Endothelial cell of umbilical vein (primary cell): Measurements from ENCODE around the gene LYZL6. TPM values are rescaled to one million over a fixed set of nuclear protein-coding genes. Genes with fewer than 3 reads are reported as not detected.

ENCODE experiments used
- BruUV-seq: library from RNA; stranded (reverse); fragments of 400-500 nt; replicated peaks from 2 replicates; lab custom pipeline; 2021; lab: Mats Ljungman, UMichigan
- CTCF ChIA-PET: fragments of 300-600, 350-600 bp; sonication (Branson Sonifier 250); formaldehyde crosslinking; loops from one replicate; lab custom pipeline; 2021; ENCODE audit warnings: antibody characterized with exemption, inconsistent platforms; lab: Charles Lee
- POLR2A ChIA-PET: fragments of 300-600, 350-600 bp; sonication (Branson Sonifier 250); formaldehyde crosslinking; loops from one replicate; lab custom pipeline; 2021; ENCODE audit warnings: antibody characterized with exemption, inconsistent platforms; lab: Charles Lee
- DNase-seq: peaks from one replicate; pipeline ENCODE4 v3.0.0-alpha.2; 2011; ENCODE audit warnings: low read depth, low spot score
- FAIRE-seq: peaks from 2 replicates; lab custom pipeline; 2011; peaks lifted over from hg19 to GRCh38; lab: Jason Lieb, UNC
- H2AFZ ChIP-seq: 2 replicates; pipeline ENCODE4 v1.6.0; 2012; ENCODE audit warnings: low read depth, low read length, control low read depth, inconsistent platforms
- H3K27ac ChIP-seq: 2 replicates; pipeline ENCODE4 v1.5.1; 2011; ENCODE audit warnings: low read depth, mild to moderate bottlenecking, control low read depth, low read length, moderate library complexity; ENCODE audit not compliant: insufficient read depth
- H3K27me3 ChIP-seq, 2 experiments: 2 replicates each; pipeline versions ENCODE4 v1.6.0 to v1.6.1; 2011; ENCODE audit warnings: low read length in 2 of 2, mixed read lengths in 1 of 2; ENCODE audit not compliant: control insufficient read depth in 2 of 2, insufficient read depth in 2 of 2
- H3K36me3 ChIP-seq, 2 experiments: 2 replicates in 1 of 2; 3 replicates in 1 of 2; pipeline ENCODE4 v1.5.1; 2011; ENCODE audit warnings: low read length in 2 of 2, mild to moderate bottlenecking in 1 of 2, moderate library complexity in 1 of 2; ENCODE audit not compliant: control insufficient read depth in 2 of 2, insufficient read depth in 2 of 2; ENCODE audit errors: extremely low read depth in 1 of 2
- H3K4me1 ChIP-seq: 3 replicates; pipeline ENCODE4 v1.5.1; 2011; ENCODE audit warnings: mild to moderate bottlenecking, low read length; ENCODE audit not compliant: control insufficient read depth, insufficient read depth; ENCODE audit errors: extremely low read depth
- H3K4me2 ChIP-seq: 2 replicates; pipeline ENCODE4 v1.6.1; 2011; ENCODE audit warnings: low read length, control low read depth, mixed read lengths; ENCODE audit not compliant: insufficient read depth
- H3K4me3 ChIP-seq, 3 experiments: fragments of 200-600 bp in 1 of 3; sonication (generic), shearing (Covaris generic) in 1 of 3; replicated peaks in 1 of 3; 2 replicates each; pipeline ENCODE4 v1.5.1; 2011 to 2016; ENCODE audit warnings: control low read depth in 3 of 3, low read length in 3 of 3, mild to moderate bottlenecking in 2 of 3, inconsistent platforms in 1 of 3, low read depth in 1 of 3, moderate library complexity in 1 of 3; ENCODE audit not compliant: insufficient read depth in 1 of 3
- H3K79me2 ChIP-seq: 2 replicates; pipeline ENCODE4 v1.6.0; 2012; ENCODE audit warnings: low read length, inconsistent platforms; ENCODE audit not compliant: control insufficient read depth, insufficient read depth
- H3K9ac ChIP-seq: replicated peaks from 2 replicates; pipeline ENCODE3; 2011; ENCODE audit warnings: low read length, control low read depth; ENCODE audit not compliant: insufficient read depth; ENCODE audit errors: extremely low read depth
- H3K9me1 ChIP-seq: replicated peaks from 3 replicates; pipeline ENCODE4 v1.6.0; 2011; ENCODE audit warnings: mild to moderate bottlenecking, low read length; ENCODE audit not compliant: control insufficient read depth, insufficient read depth; ENCODE audit errors: extremely low read depth
- H3K9me3 ChIP-seq: replicated peaks from 2 replicates; pipeline ENCODE4 v1.5.1; 2012; ENCODE audit warnings: low read length, inconsistent platforms; ENCODE audit not compliant: control insufficient read depth, insufficient read depth
- H4K20me1 ChIP-seq: replicated peaks from 2 replicates; pipeline ENCODE3; 2011; ENCODE audit warnings: mild to moderate bottlenecking, low read length; ENCODE audit not compliant: control insufficient read depth, insufficient read depth; ENCODE audit errors: extremely low read depth
- EZH2 ChIP-seq: IDR thresholded peaks from 2 replicates; pipeline ENCODE4 v1.6.1; 2012; ENCODE audit warnings: borderline replicate concordance, low read depth, mild to moderate bottlenecking, moderate library complexity, low read length, inconsistent platforms; ENCODE audit not compliant: severe bottlenecking
- FOS ChIP-seq: IDR thresholded peaks from 2 replicates; pipeline ENCODE4 v1.6.1; 2011; ENCODE audit warnings: mild to moderate bottlenecking, low read length, moderate library complexity, borderline replicate concordance; ENCODE audit not compliant: insufficient read depth
- GATA2 ChIP-seq: IDR thresholded peaks from 2 replicates; pipeline ENCODE4 v1.7.0; 2011; ENCODE audit warnings: low read depth, mild to moderate bottlenecking, moderate library complexity, mixed read lengths, low read length; ENCODE audit not compliant: insufficient read length, insufficient read depth
- JUN ChIP-seq: IDR thresholded peaks from 2 replicates; pipeline ENCODE4 v1.6.1; 2011; ENCODE audit warnings: borderline replicate concordance, low read depth; ENCODE audit not compliant: insufficient read length, insufficient read depth
- MYC ChIP-seq: IDR thresholded peaks from one replicate; pipeline ENCODE4 v1.6.1; 2011; ENCODE audit warnings: mild to moderate bottlenecking, low read depth, low read length
- POLR2A ChIP-seq: IDR thresholded peaks from 2 replicates; pipeline ENCODE4 v1.6.1; 2012; ENCODE audit warnings: low read depth, mild to moderate bottlenecking, control low read depth, low read length
- POLR2AphosphoS5 ChIP-seq: IDR thresholded peaks from 2 replicates; pipeline ENCODE4 v1.6.1; 2012; ENCODE audit warnings: low read depth, mild to moderate bottlenecking, control low read depth, low read length, moderate library complexity; ENCODE audit not compliant: insufficient read depth
- dilution Hi-C: fragments of 300-500 bp; cut with MboI; formaldehyde crosslinking; loops from one replicate; pipeline ENCODE4 v1.15.0; 2019; ENCODE audit warnings: low sequenced_read_pairs; ENCODE audit not compliant: extremely low pct_ligation_motif_present
- intact Hi-C: fragments of 100-400 bp; cut with micrococcal nuclease; formaldehyde crosslinking; loops from one replicate; pipeline ENCODE4 v1.10.0; 2022
- polyA plus RNA-seq, 4 experiments: library from polyadenylated mRNA; depleted of rRNA in 3 of 4; stranded (reverse) in 3 of 4; unstranded in 1 of 4; fragments of >200 nt; gene quantifications; 2 replicates each; pipeline versions ENCODE4 v1.2.1 to v1.2.3, GENCODE V29; 2011 to 2012; ENCODE audit warnings: missing spikeins in 1 of 4
- total RNA-seq: library from RNA; stranded (reverse); gene quantifications from 2 replicates; pipeline ENCODE4 v1.2.3, GENCODE V29; 2021
- TF ChIP-seq, protein P1 (sequence below): IDR thresholded peaks from 2 replicates; pipeline ENCODE4 v1.6.1; 2011; ENCODE audit not compliant: insufficient read depth, insufficient read length
- TF ChIP-seq, protein P2 (sequence below), 2 donors: IDR thresholded peaks; 1 replicate in 1 of 2; 2 replicates in 1 of 2; pipeline ENCODE4 v1.5.1; 2011; ENCODE audit warnings: low read length in 2 of 2, mild to moderate bottlenecking in 2 of 2, moderate library complexity in 2 of 2, control low read depth in 1 of 2, inconsistent platforms in 1 of 2, low read depth in 1 of 2; ENCODE audit not compliant: insufficient read depth in 1 of 2; ENCODE audit errors: extremely low read depth in 1 of 2

Gene LYZL6
- total and polyA plus RNA-seq, 2 donors (not counting 3 experiments of a cell fraction or from before 2014, with no cell fraction given): not detected

DNA sequence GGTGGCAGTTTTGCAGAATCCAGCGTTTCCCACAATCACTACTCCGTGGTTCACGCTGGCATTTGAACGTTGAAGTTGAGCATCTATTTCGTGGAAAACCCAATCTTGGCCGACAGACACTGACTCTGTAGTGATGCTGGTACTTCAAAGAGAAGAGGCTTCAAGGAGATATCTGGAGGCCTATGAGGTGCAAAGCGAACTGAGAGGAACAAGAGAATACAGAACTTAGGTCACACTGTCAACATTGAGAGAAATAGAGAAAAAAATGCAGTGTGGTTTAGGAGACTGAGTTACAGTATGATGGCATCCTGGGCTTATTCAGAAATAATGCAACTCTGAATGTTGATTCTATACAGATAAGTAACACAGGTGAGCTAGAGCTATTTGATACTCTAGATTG is 21.8 kb upstream of the LYZL6 start:
- no peak overlapping the region for H3K27ac ChIP-seq
- H3K9me1 ChIP-seq: no peaks in the 10 kb centered on the region
- no peak overlapping the region for H3K9ac ChIP-seq
- no TSS peak for BruUV-seq
- H3K27me3 ChIP-seq: peaks cover 0 to 4% of the 10 kb centered on the region in 2 experiments
- H2AFZ ChIP-seq: no peak overlapping the region
- no peak for FAIRE-seq
- DNase-seq: no peak
- CTCF ChIA-PET: interaction anchor here (1.9 kb wide), 1 partner anchor 184 kb away, joined by 10 read pairs; no protein-coding TSS in a partner anchor
- intact Hi-C loops (no loop called here), dilution Hi-C loops (no loop called here)
- H3K79me2 ChIP-seq: no peaks in the 10 kb centered on the region
- no peaks in the 10 kb centered on the region for H3K9me3 ChIP-seq
- H3K4me3 ChIP-seq: no peak overlapping the region
- POLR2A ChIA-PET: interaction anchor here (0.6 kb wide), 1 partner anchor 184 kb away, joined by 4 read pairs; no protein-coding TSS in a partner anchor
- no peaks in the 10 kb centered on the region for H4K20me1 ChIP-seq
- H3K36me3 ChIP-seq: no peaks in the 10 kb centered on the region
- no peak overlapping the region for H3K4me2 ChIP-seq
- no peaks in the 10 kb centered on the region for H3K4me1 ChIP-seq
- TF ChIP-seq JUN: no peak
- TF ChIP-seq, protein P1, sequence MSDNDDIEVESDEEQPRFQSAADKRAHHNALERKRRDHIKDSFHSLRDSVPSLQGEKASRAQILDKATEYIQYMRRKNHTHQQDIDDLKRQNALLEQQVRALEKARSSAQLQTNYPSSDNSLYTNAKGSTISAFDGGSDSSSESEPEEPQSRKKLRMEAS: no peak
- TF ChIP-seq, protein P2, sequence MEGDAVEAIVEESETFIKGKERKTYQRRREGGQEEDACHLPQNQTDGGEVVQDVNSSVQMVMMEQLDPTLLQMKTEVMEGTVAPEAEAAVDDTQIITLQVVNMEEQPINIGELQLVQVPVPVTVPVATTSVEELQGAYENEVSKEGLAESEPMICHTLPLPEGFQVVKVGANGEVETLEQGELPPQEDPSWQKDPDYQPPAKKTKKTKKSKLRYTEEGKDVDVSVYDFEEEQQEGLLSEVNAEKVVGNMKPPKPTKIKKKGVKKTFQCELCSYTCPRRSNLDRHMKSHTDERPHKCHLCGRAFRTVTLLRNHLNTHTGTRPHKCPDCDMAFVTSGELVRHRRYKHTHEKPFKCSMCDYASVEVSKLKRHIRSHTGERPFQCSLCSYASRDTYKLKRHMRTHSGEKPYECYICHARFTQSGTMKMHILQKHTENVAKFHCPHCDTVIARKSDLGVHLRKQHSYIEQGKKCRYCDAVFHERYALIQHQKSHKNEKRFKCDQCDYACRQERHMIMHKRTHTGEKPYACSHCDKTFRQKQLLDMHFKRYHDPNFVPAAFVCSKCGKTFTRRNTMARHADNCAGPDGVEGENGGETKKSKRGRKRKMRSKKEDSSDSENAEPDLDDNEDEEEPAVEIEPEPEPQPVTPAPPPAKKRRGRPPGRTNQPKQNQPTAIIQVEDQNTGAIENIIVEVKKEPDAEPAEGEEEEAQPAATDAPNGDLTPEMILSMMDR (IDR thresholded peaks at IDR 0.05; ENCODE audit: extremely low read depth in 1 of 2, insufficient read depth in 1 of 2, low read depth in 1 of 2, low read length in 2 of 2): no peak
- TF ChIP-seq GATA2: no peak
- no peak for TF ChIP-seq FOS
- TF ChIP-seq EZH2: no peak
- TF ChIP-seq POLR2A: no peak
- no peak for TF ChIP-seq MYC
- no peak for TF ChIP-seq POLR2AphosphoS5
